Measurements from ENCODE around the gene JUNB.
A peak's percentile ranks its signal among the peaks of the same experiment; 100 is the strongest.

The JUNB gene

GRCh38 chr19:12788042-12788681 lies 3.1 kb upstream of the JUNB start:
- H2BK12ac ChIP-seq (ENCODE audit: low read length) = no peak overlapping the region
- H4K8ac ChIP-seq (ENCODE audit: low read depth, low read length) = no peak overlapping the region
- peak overlapping the region in 1 of 2 donors; percentile 60 for H3K4me3 ChIP-seq (ENCODE audit: low read length in 2 of 2)
- peak overlapping the region; percentile 33 for H2BK15ac ChIP-seq (ENCODE audit: low read length)
- H3K23ac ChIP-seq (ENCODE audit: low read depth, low read length, poor library complexity) = no peak overlapping the region
- no peak for DNase-seq (ENCODE audit: low spot score)
- H3K14ac ChIP-seq (ENCODE audit: low read length) = no peak overlapping the region
- peak overlapping the region; percentile 27 for H2BK5ac ChIP-seq (ENCODE audit: low read length)
- no peak overlapping the region for H4K91ac ChIP-seq (ENCODE audit: low read depth, low read length, poor library complexity)
- H2AFZ ChIP-seq (ENCODE audit: low read length) = peak overlapping the region; percentile 87
- H3K9me3 ChIP-seq (replicated peaks in 1 of 2; ENCODE audit: control insufficient read depth in 2 of 2, insufficient read depth in 1 of 2, low read depth in 1 of 2, low read length in 2 of 2) = no peaks in the 10 kb centered on the region
- H2AK5ac ChIP-seq (ENCODE audit: low read depth, low read length) = peak overlapping the region; percentile 13
- H3K18ac ChIP-seq (ENCODE audit: low read length) = peak overlapping the region; percentile 60
- H2BK120ac ChIP-seq (ENCODE audit: low read depth, low read length) = no peak overlapping the region
- no peaks in the 10 kb centered on the region for H3K36me3 ChIP-seq (replicated peaks in 1 of 2; ENCODE audit: control insufficient read depth in 2 of 2, insufficient read depth in 2 of 2, low read length in 2 of 2)
- H3K27me3 ChIP-seq (ENCODE audit: control insufficient read depth in 3 of 3, insufficient read depth in 3 of 3, low read depth in 1 of 3, low read length in 3 of 3) = peaks cover 0 to 25% (median 3%) of the 10 kb centered on the region in 3 experiments
- H3K4me1 ChIP-seq (ENCODE audit: control insufficient read depth in 2 of 2, insufficient read depth in 1 of 2, low read depth in 1 of 2, low read length in 2 of 2) = peaks cover 27 to 56% of the 10 kb centered on the region in 2 donors
- H3K9ac ChIP-seq (ENCODE audit: low read depth, low read length, poor library complexity) = peak overlapping the region; percentile 44
- WGBS, 2 donors (ENCODE audit: extremely low coverage in 2 of 2, insufficient read length in 2 of 2, insufficient replicate concordance in 1 of 2) = no CpG with 5 or more reads among the region's 4 CpGs
- H3K4ac ChIP-seq (ENCODE audit: low read length) = no peak overlapping the region
- H3K4me2 ChIP-seq (ENCODE audit: insufficient read depth, low read length, poor library complexity, severe bottlenecking) = peak overlapping the region; percentile 44
- H3K79me1 ChIP-seq (ENCODE audit: low read depth, low read length) = peaks cover 2% of the 10 kb centered on the region
- no peak overlapping the region for H3K27ac ChIP-seq (replicated peaks; ENCODE audit: low read length)

DNA sequence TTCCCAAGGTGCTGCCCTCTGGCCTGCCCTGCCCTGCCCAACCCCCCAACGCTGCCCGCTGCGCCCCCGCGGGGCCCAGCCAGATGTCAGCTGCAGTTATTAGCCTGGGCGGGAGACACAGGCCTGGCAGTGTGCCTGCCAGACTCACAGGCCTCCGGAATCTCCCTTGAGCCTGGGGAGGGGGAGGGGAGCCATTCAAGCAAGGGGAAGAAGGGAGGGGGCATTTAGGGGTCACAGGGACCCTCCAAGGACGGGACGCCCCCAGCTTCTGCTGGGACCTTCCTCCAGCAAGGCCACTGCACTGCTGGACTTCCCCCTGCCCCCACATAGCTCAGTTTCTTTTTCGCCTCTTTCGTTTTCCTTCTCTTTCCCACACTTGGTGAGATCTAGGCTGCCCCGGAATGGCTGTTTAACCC lies 2.6 kb upstream of the JUNB start:
- Histone ChIP-seq H4K8ac (ENCODE audit: low read depth, low read length) (no peak overlapping the region), H2BK15ac (ENCODE audit: low read length) (peak overlapping the region; percentile 33), H3K79me1 (ENCODE audit: low read depth, low read length) (peaks cover 2% of the 10 kb centered on the region), H3K4ac (ENCODE audit: low read length) (no peak overlapping the region), H2BK5ac (ENCODE audit: low read length) (peak overlapping the region; percentile 27), H2BK120ac (ENCODE audit: low read depth, low read length) (no peak overlapping the region), H4K91ac (ENCODE audit: low read depth, low read length, poor library complexity) (no peak overlapping the region), H3K9me3 (replicated peaks in 1 of 2; ENCODE audit: control insufficient read depth in 2 of 2, insufficient read depth in 1 of 2, low read depth in 1 of 2, low read length in 2 of 2) (no peaks in the 10 kb centered on the region), H2AFZ (ENCODE audit: low read length) (peak overlapping the region; percentile 87), H3K23ac (ENCODE audit: low read depth, low read length, poor library complexity) (no peak overlapping the region), H3K18ac (ENCODE audit: low read length) (peak overlapping the region; percentile 60), H3K27ac (replicated peaks; ENCODE audit: low read length) (peak overlapping the region; percentile 65), H2AK5ac (ENCODE audit: low read depth, low read length) (peak overlapping the region; percentile 13), H3K4me1 (ENCODE audit: control insufficient read depth in 2 of 2, insufficient read depth in 1 of 2, low read depth in 1 of 2, low read length in 2 of 2) (peaks cover 23 to 51% of the 10 kb centered on the region in 2 donors), H3K27me3 (ENCODE audit: control insufficient read depth in 3 of 3, insufficient read depth in 3 of 3, low read depth in 1 of 3, low read length in 3 of 3) (peaks cover 0 to 25% (median 3%) of the 10 kb centered on the region in 3 experiments), H3K4me3 (ENCODE audit: low read length in 2 of 2) (peak overlapping the region in 1 of 2 donors; percentile 60), H3K9ac (ENCODE audit: low read depth, low read length, poor library complexity) (peak overlapping the region; percentile 44), H2BK12ac (ENCODE audit: low read length) (no peak overlapping the region), H3K14ac (ENCODE audit: low read length) (no peak overlapping the region), H3K4me2 (ENCODE audit: insufficient read depth, low read length, poor library complexity, severe bottlenecking) (peak overlapping the region; percentile 44), H3K36me3 (replicated peaks in 1 of 2; ENCODE audit: control insufficient read depth in 2 of 2, insufficient read depth in 2 of 2, low read length in 2 of 2) (no peaks in the 10 kb centered on the region)
- no CpG with 5 or more reads among the region's 12 CpGs for WGBS, 2 donors (ENCODE audit: extremely low coverage in 2 of 2, insufficient read length in 2 of 2, insufficient replicate concordance in 1 of 2)
- no peak for DNase-seq (ENCODE audit: low spot score)

DNA sequence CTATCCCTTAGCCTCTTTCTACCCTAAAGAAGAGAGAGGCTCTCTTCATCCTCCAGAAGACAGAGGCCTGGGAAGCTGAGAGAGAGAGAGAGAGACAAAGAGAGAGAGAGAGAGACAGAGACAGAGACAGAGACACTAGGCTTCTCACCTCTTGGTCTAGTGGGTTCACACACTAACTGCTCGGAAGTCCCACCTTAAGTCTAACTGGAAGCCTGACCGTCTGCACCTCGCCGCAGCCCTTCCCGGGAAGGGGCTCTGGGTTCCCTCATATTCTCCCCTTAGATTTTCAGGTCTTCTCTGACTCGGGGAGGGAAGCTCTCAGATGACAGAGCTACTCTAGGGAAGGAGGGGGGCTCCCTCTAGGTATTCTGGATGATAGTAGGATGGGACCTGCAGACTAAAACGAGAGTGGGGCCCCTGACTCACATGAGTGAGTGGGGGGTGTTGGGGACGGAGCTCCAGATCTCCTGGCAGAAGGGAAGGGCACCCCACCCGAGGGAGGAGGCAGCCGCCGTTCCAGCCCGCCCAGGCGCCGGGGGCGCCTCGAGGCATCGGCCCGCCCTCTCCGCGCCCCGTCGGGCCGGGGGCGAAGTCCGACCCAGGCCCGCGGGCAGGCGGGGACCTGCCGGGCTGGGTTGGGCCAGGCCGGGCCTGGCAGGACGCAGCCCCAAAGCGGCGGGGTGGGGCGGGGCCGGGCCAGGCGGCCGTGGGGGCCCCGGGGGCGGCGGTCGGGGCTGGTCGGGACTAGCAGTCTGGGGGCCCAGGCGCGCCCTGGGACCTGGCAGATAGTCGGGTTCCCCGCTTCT lies 2.0 kb upstream of the JUNB start:
- H3K4ac ChIP-seq (ENCODE audit: low read length) = no peak overlapping the region
- peak overlapping the region; percentile 42 for H2BK15ac ChIP-seq (ENCODE audit: low read length)
- H3K79me1 ChIP-seq (ENCODE audit: low read depth, low read length) = peaks cover 4% of the 10 kb centered on the region
- H3K4me1 ChIP-seq (ENCODE audit: control insufficient read depth in 2 of 2, insufficient read depth in 1 of 2, low read depth in 1 of 2, low read length in 2 of 2) = peaks cover 21 to 51% of the 10 kb centered on the region in 2 donors
- H4K91ac ChIP-seq (ENCODE audit: low read depth, low read length, poor library complexity) = no peak overlapping the region
- no peak overlapping the region for H4K8ac ChIP-seq (ENCODE audit: low read depth, low read length)
- H3K9ac ChIP-seq (ENCODE audit: low read depth, low read length, poor library complexity) = peak overlapping the region; percentile 82
- no peak overlapping the region for H2BK120ac ChIP-seq (ENCODE audit: low read depth, low read length)
- no CpG with 5 or more reads among the region's 46 CpGs for WGBS, 2 donors (ENCODE audit: extremely low coverage in 2 of 2, insufficient read length in 2 of 2, insufficient replicate concordance in 1 of 2)
- H3K9me3 ChIP-seq (replicated peaks in 1 of 2; ENCODE audit: control insufficient read depth in 2 of 2, insufficient read depth in 1 of 2, low read depth in 1 of 2, low read length in 2 of 2) = no peaks in the 10 kb centered on the region
- peak overlapping the region; percentile 68 for H3K18ac ChIP-seq (ENCODE audit: low read length)
- no peaks in the 10 kb centered on the region for H3K36me3 ChIP-seq (replicated peaks in 1 of 2; ENCODE audit: control insufficient read depth in 2 of 2, insufficient read depth in 2 of 2, low read length in 2 of 2)
- H2BK12ac ChIP-seq (ENCODE audit: low read length) = no peak overlapping the region
- no peak for DNase-seq (ENCODE audit: low spot score)
- H3K27me3 ChIP-seq (ENCODE audit: control insufficient read depth in 3 of 3, insufficient read depth in 3 of 3, low read depth in 1 of 3, low read length in 3 of 3) = peaks cover 0 to 28% (median 3%) of the 10 kb centered on the region in 3 experiments
- H3K4me2 ChIP-seq (ENCODE audit: insufficient read depth, low read length, poor library complexity, severe bottlenecking) = peak overlapping the region; percentile 89
- H3K4me3 ChIP-seq (ENCODE audit: low read length in 2 of 2) = peak overlapping the region; percentile 60 to 64
- peak overlapping the region; percentile 83 for H3K23ac ChIP-seq (ENCODE audit: low read depth, low read length, poor library complexity)
- H2AFZ ChIP-seq (ENCODE audit: low read length) = peak overlapping the region; percentile 87
- H2AK5ac ChIP-seq (ENCODE audit: low read depth, low read length) = peak overlapping the region; percentile 58
- peak overlapping the region; percentile 85 for H2BK5ac ChIP-seq (ENCODE audit: low read length)
- H3K14ac ChIP-seq (ENCODE audit: low read length) = no peak overlapping the region
- peak overlapping the region; percentile 65 for H3K27ac ChIP-seq (replicated peaks; ENCODE audit: low read length)
